GM12873 (cell line): ENCODE results near the gene SLC39A11.

ENCODE experiments used
- CTCF ChIP-seq: IDR thresholded peaks from 2 replicates; pipeline ENCODE4 v1.5.1; 2012; ENCODE audit warnings: low read depth, mild to moderate bottlenecking, moderate library complexity, low read length, control low read depth; ENCODE audit not compliant: insufficient read depth; ENCODE audit errors: missing control alignments

SLC39A11 gene

GRCh38 chr17:72665852-72666851 lies 426.3 kb downstream of the SLC39A11 start:
- TF ChIP-seq CTCF, result no peak

- no peak for TF ChIP-seq CTCF
Measured at GRCh38 chr17:72662827-72663190, 429.7 kb downstream of the SLC39A11 start.

GRCh38 chr17:72661945-72662826 lies 430.3 kb downstream of the SLC39A11 start:
- no peak for TF ChIP-seq CTCF

GRCh38 chr17:72661116-72661944 lies 431.2 kb downstream of the SLC39A11 start:
- TF ChIP-seq CTCF, result peak; percentile 38

GRCh38 chr17:72660274-72661115 lies 432.0 kb downstream of the SLC39A11 start:
- TF ChIP-seq CTCF, result no peak

GRCh38 chr17:72659811-72660210 lies 432.7 kb downstream of the SLC39A11 start:
- no peak for TF ChIP-seq CTCF
